H9 (cell line): ENCODE data around the gene POFUT1. TPM values are rescaled to one million over a fixed set of nuclear protein-coding genes. Genes with fewer than 3 reads are reported as not detected.

Experiments used
- DNase-seq: peaks from one replicate; pipeline ENCODE4 v3.0.0-alpha.2; 2017
- H2AFZ ChIP-seq: one replicate; pipeline ENCODE4 v1.6.1; 2013; ENCODE audit warnings: mild to moderate bottlenecking, low read length, control low read depth, moderate library complexity
- H2AK5ac ChIP-seq: 2 replicates; pipeline ENCODE4 v1.6.1; 2013; ENCODE audit warnings: low read length, control low read depth, mixed read lengths; ENCODE audit not compliant: insufficient read length
- H2BK120ac ChIP-seq: one replicate; pipeline ENCODE4 v1.6.1; 2013; ENCODE audit warnings: low read depth, mild to moderate bottlenecking, low read length, control low read depth, inconsistent platforms; ENCODE audit not compliant: poor library complexity, severe bottlenecking
- H2BK12ac ChIP-seq: 2 replicates; pipeline ENCODE4 v1.6.1; 2013; ENCODE audit warnings: low read length, control low read depth, mixed read lengths, low read depth; ENCODE audit not compliant: insufficient read length
- H2BK15ac ChIP-seq: 2 replicates; pipeline ENCODE4 v1.6.1; 2013; ENCODE audit warnings: low read depth, low read length, control low read depth
- H2BK20ac ChIP-seq: one replicate; pipeline ENCODE4 v1.6.1; 2013; ENCODE audit warnings: low read depth, mild to moderate bottlenecking, low read length, control low read depth, inconsistent platforms; ENCODE audit not compliant: poor library complexity, severe bottlenecking
- H2BK5ac ChIP-seq: 2 replicates; pipeline ENCODE4 v1.6.1; 2013; ENCODE audit warnings: low read length, control low read depth, mixed read lengths; ENCODE audit not compliant: insufficient read length
- H3K14ac ChIP-seq: 2 replicates; pipeline ENCODE4 v1.6.1; 2013; ENCODE audit warnings: low read length, control low read depth; ENCODE audit not compliant: insufficient read depth
- H3K18ac ChIP-seq: 2 replicates; pipeline ENCODE4 v1.6.1; 2013; ENCODE audit warnings: low read depth, mild to moderate bottlenecking, mixed read lengths, low read length, control low read depth; ENCODE audit not compliant: insufficient read length
- H3K23ac ChIP-seq: 2 replicates; pipeline ENCODE4 v1.6.1; 2013; ENCODE audit warnings: low read length, control low read depth, mixed read lengths, low read depth; ENCODE audit not compliant: insufficient read length
- H3K23me2 ChIP-seq: 2 replicates; pipeline ENCODE4 v1.6.1; 2013; ENCODE audit warnings: low read depth, mild to moderate bottlenecking, mixed read lengths, low read length, control low read depth; ENCODE audit not compliant: insufficient read length, poor library complexity, severe bottlenecking
- H3K27ac ChIP-seq: 2 replicates; pipeline ENCODE4 v1.5.1; 2013; ENCODE audit warnings: low read length, control low read depth, mixed read lengths, low read depth; ENCODE audit not compliant: insufficient read length
- H3K27me3 ChIP-seq: 2 replicates; pipeline ENCODE4 v1.6.1; 2013; ENCODE audit warnings: low read length, control low read depth, inconsistent platforms; ENCODE audit not compliant: insufficient read depth
- H3K4ac ChIP-seq: 2 replicates; pipeline ENCODE4 v1.6.1; 2013; ENCODE audit warnings: low read depth, mild to moderate bottlenecking, control low read depth, inconsistent platforms, low read length, moderate library complexity
- H3K4me1 ChIP-seq: 2 replicates; pipeline ENCODE4 v1.6.1; 2013; ENCODE audit warnings: low read length, control low read depth, inconsistent platforms; ENCODE audit not compliant: insufficient read depth
- H3K4me2 ChIP-seq: 2 replicates; pipeline ENCODE4 v1.6.1; 2013; ENCODE audit warnings: low read length, control low read depth, mixed read lengths; ENCODE audit not compliant: insufficient read length, insufficient read depth
- H3K56ac ChIP-seq: 2 replicates; pipeline ENCODE4 v1.6.1; 2013; ENCODE audit warnings: low read depth, mild to moderate bottlenecking, mixed read lengths, low read length, control low read depth; ENCODE audit not compliant: insufficient read length
- H3K79me1 ChIP-seq: 2 replicates; pipeline ENCODE4 v1.6.1; 2013; ENCODE audit warnings: low read depth, mild to moderate bottlenecking, moderate library complexity, low read length, control low read depth, inconsistent platforms; ENCODE audit not compliant: insufficient read depth, poor library complexity, severe bottlenecking
- H3K79me2 ChIP-seq: 2 replicates; pipeline ENCODE4 v1.6.1; 2013; ENCODE audit warnings: low read length, control low read depth, inconsistent platforms; ENCODE audit not compliant: insufficient read depth
- H3K9ac ChIP-seq: 2 replicates; pipeline ENCODE4 v1.6.1; 2013; ENCODE audit warnings: low read length, control low read depth, mixed read lengths; ENCODE audit not compliant: insufficient read length; ENCODE audit errors: extremely low read depth
- H3K9me3 ChIP-seq: one replicate; pipeline ENCODE4 v1.6.1; 2013; ENCODE audit warnings: low read depth, low read length, inconsistent platforms; ENCODE audit not compliant: control insufficient read depth
- H3T11ph ChIP-seq: one replicate; pipeline ENCODE4 v1.6.1; 2013; ENCODE audit warnings: mild to moderate bottlenecking, low read length, control low read depth, inconsistent platforms
- H4K20me1 ChIP-seq: one replicate; pipeline ENCODE4 v1.6.1; 2013; ENCODE audit not compliant: control insufficient read depth, insufficient read length, insufficient read depth
- H4K5ac ChIP-seq: 2 replicates; pipeline ENCODE4 v1.6.1; 2013; ENCODE audit warnings: low read depth, mild to moderate bottlenecking, mixed read lengths, low read length, control low read depth; ENCODE audit not compliant: insufficient read length
- H4K8ac ChIP-seq: replicated peaks from 2 replicates; pipeline ENCODE4 v1.6.1; 2013; ENCODE audit warnings: low read length, control low read depth, mixed read lengths, low read depth; ENCODE audit not compliant: insufficient read length
- H4K91ac ChIP-seq: 2 replicates; pipeline ENCODE4 v1.6.1; 2013; ENCODE audit warnings: low read depth, mild to moderate bottlenecking, moderate library complexity, mixed read lengths, low read length, control low read depth; ENCODE audit not compliant: insufficient read length
- H3K27ac Mint-ChIP-seq, 3 experiments: 2 replicates in 2 of 3; 3 replicates in 1 of 3; pipeline ENCODE4 v1.8.0; 2020 to 2021; ENCODE audit warnings: mixed read lengths in 3 of 3, mild to moderate bottlenecking in 1 of 3, moderate library complexity in 1 of 3
- H3K27me3 Mint-ChIP-seq: 2 replicates; pipeline ENCODE4 v1.8.0; 2021; ENCODE audit warnings: low read depth, mild to moderate bottlenecking, moderate library complexity, mixed read lengths
- H3K36me3 Mint-ChIP-seq, 3 experiments: 2 replicates in 2 of 3; 3 replicates in 1 of 3; pipeline ENCODE4 v1.8.0; 2020 to 2021; ENCODE audit warnings: low read depth in 3 of 3, mixed read lengths in 3 of 3; ENCODE audit not compliant: insufficient read depth in 1 of 3
- H3K4me1 Mint-ChIP-seq, 2 experiments: 2 replicates each; pipeline ENCODE4 v1.8.0; 2020; ENCODE audit warnings: mixed read lengths in 2 of 2
- H3K4me3 Mint-ChIP-seq, 2 experiments: 2 replicates in 1 of 2; 3 replicates in 1 of 2; pipeline ENCODE4 v1.8.0; 2020 to 2021; ENCODE audit warnings: mild to moderate bottlenecking in 2 of 2, mixed read lengths in 2 of 2, moderate library complexity in 1 of 2
- H3K9me3 Mint-ChIP-seq, 2 experiments: 2 replicates in 1 of 2; 3 replicates in 1 of 2; pipeline ENCODE4 v1.8.0; 2020; ENCODE audit warnings: mild to moderate bottlenecking in 2 of 2, mixed read lengths in 2 of 2, moderate library complexity in 1 of 2
- WGBS: extraction: QIAGEN DNeasy Blood & Tissue Kit; methylation state at CpG from one replicate; pipeline ENCODE4 v1.1.7; 2013; ENCODE audit warnings: missing lambda C conversion rate, low lambda C conversion rate, mixed read lengths; ENCODE audit not compliant: insufficient read length; ENCODE audit errors: extremely low coverage; 5-methylcytosine and 5-hydroxymethylcytosine counted together
- total RNA-seq: library from RNA; stranded (reverse); gene quantifications from 2 replicates; pipeline ENCODE4 v1.2.1, GENCODE V29; 2021
- TF ChIP-seq, protein P1 (sequence below): fragments of 200-600 bp; sonication (generic); conservative IDR thresholded peaks from 3 replicates; pipeline ENCODE4 v1.8.0; 2021; ENCODE audit warnings: antibody characterized with exemption, mild to moderate bottlenecking

POFUT1 gene
- total RNA-seq, 1 experiment from 2014 or later, result 41.2 TPM

DNA sequence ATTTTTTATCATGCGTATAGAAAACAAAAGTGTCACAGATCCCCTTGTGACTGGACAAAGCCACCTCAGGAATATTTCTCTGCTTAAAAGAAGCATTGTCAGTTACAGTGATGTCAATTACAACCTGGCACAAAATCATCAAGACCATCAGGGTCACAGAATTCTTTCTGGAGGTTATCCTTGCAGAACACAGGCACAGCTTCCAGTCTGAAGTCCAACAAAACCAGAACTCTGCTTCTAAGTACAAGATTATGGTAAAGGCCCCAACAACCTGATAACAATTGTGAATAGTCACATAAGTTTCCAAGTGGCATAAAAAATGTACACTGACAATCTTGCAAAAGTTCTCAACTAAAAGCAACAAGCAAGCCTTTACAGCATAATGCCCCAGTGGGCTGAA, 21.2 kb upstream of the POFUT1 start:
- H2AFZ ChIP-seq, result no peak overlapping the region
- no CpG with 5 or more reads among the region's 1 CpG for WGBS
- DNase-seq, result no peak
- H2BK20ac ChIP-seq, result no peak overlapping the region
- H2BK15ac ChIP-seq, result no peak overlapping the region
- Mint-ChIP-seq H3K36me3 (peaks cover 0 to 9% (median 3%) of the 10 kb centered on the region in 3 experiments; a peak in 5 of 7 replicates), H3K4me1 (peaks cover 16 to 18% of the 10 kb centered on the region in 2 experiments), H3K9me3 (no peaks in the 10 kb centered on the region; a peak in 1 of 5 replicates), H3K27ac (no peak overlapping the region), H3K27me3 (no peaks in the 10 kb centered on the region; the same call in 1 of the 2 replicates), H3K4me3 (no peak overlapping the region)
- no peak overlapping the region for H4K91ac ChIP-seq
- no peaks in the 10 kb centered on the region for H3K4me1 ChIP-seq
- no peak overlapping the region for H4K8ac ChIP-seq
- H3K23ac ChIP-seq, result no peak overlapping the region
- H3K9me3 ChIP-seq, result no peaks in the 10 kb centered on the region
- H3K14ac ChIP-seq, result no peak overlapping the region
- H2BK5ac ChIP-seq, result no peak overlapping the region
- H3K79me2 ChIP-seq, result no peaks in the 10 kb centered on the region
- H3K9ac ChIP-seq, result no peak overlapping the region
- no peak overlapping the region for H3K4me2 ChIP-seq
- no peak overlapping the region for H3K18ac ChIP-seq
- H3K4ac ChIP-seq, result no peak overlapping the region
- no peak overlapping the region for H2BK12ac ChIP-seq
- no peak overlapping the region for H3K56ac ChIP-seq
- H3K79me1 ChIP-seq, result no peaks in the 10 kb centered on the region
- no peak overlapping the region for H2AK5ac ChIP-seq
- H3K23me2 ChIP-seq, result peaks cover 14% of the 10 kb centered on the region
- no peak overlapping the region for H3T11ph ChIP-seq
- H3K27ac ChIP-seq, result no peak overlapping the region
- H4K5ac ChIP-seq, result no peak overlapping the region
- H4K20me1 ChIP-seq, result no peaks in the 10 kb centered on the region
- no peak overlapping the region for H2BK120ac ChIP-seq
- no peaks in the 10 kb centered on the region for H3K27me3 ChIP-seq
- TF ChIP-seq, protein P1, sequence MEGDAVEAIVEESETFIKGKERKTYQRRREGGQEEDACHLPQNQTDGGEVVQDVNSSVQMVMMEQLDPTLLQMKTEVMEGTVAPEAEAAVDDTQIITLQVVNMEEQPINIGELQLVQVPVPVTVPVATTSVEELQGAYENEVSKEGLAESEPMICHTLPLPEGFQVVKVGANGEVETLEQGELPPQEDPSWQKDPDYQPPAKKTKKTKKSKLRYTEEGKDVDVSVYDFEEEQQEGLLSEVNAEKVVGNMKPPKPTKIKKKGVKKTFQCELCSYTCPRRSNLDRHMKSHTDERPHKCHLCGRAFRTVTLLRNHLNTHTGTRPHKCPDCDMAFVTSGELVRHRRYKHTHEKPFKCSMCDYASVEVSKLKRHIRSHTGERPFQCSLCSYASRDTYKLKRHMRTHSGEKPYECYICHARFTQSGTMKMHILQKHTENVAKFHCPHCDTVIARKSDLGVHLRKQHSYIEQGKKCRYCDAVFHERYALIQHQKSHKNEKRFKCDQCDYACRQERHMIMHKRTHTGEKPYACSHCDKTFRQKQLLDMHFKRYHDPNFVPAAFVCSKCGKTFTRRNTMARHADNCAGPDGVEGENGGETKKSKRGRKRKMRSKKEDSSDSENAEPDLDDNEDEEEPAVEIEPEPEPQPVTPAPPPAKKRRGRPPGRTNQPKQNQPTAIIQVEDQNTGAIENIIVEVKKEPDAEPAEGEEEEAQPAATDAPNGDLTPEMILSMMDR, result no peak
